BLaER1 treated with 17β-estradiol and CSF1 and Interleukin-3, amounts not matched to agents 10 nM and 100 nM (cell line): ENCODE data around the gene FKBP3.
A peak's percentile ranks its signal among the peaks of the same experiment; 100 is the strongest.
"Not testable (repeated sequence)": the region's sequence is repeated elsewhere in the genome, so short reads cannot be mapped to it uniquely, and the experiment has no call there.

Experiments
- H3K27ac ChIP-seq, 11 experiments: shearing (Covaris generic); formaldehyde crosslinking; 2 replicates each; pipeline ENCODE4 v1.8.1; 2022
- H3K27me3 ChIP-seq, 11 experiments: shearing (Covaris generic); formaldehyde crosslinking; 2 replicates each; pipeline ENCODE4 v1.8.1; 2022
- H3K36me3 ChIP-seq, 11 experiments: shearing (Covaris generic); formaldehyde crosslinking; 2 replicates each; pipeline ENCODE4 v1.8.1; 2022
- H3K4me1 ChIP-seq, 10 experiments: shearing (Covaris generic); formaldehyde crosslinking; 2 replicates each; pipeline ENCODE4 v1.8.1; 2022
- H3K4me2 ChIP-seq, 11 experiments: shearing (Covaris generic); formaldehyde crosslinking; 2 replicates each; pipeline ENCODE4 v1.8.1; 2022
- H3K4me3 ChIP-seq, 10 experiments: shearing (Covaris generic); formaldehyde crosslinking; 2 replicates each; pipeline ENCODE4 v1.8.1; 2022
- H3K9ac ChIP-seq, 11 experiments: shearing (Covaris generic); formaldehyde crosslinking; 2 replicates each; pipeline ENCODE4 v1.8.1; 2022
- H3K9me3 ChIP-seq, 11 experiments: shearing (Covaris generic); formaldehyde crosslinking; replicated peaks in 1 of 11; 2 replicates each; pipeline ENCODE4 v1.8.1; 2022
- H4K20me1 ChIP-seq, 11 experiments: shearing (Covaris generic); formaldehyde crosslinking; 2 replicates each; pipeline ENCODE4 v1.8.1; 2022
- Cebpa-rat ChIP-seq, 11 experiments: shearing (Covaris generic); IDR thresholded peaks; 2 replicates each; pipeline ENCODE4 v1.8.1; 2022

FKBP3 gene

GRCh38 chr14:45144658-45145057, 10.4 kb upstream of the FKBP3 start:
- Histone ChIP-seq H3K4me1 (peaks cover 0 to under 1% (median 0%) of the 10 kb centered on the region in 10 experiments; a peak in 2 of 20 replicates), H3K9ac (no peak overlapping the region), H4K20me1 (peaks cover 0 to 14% (median 0%) of the 10 kb centered on the region in 11 experiments; a peak in 3 of 22 replicates), H3K9me3 (peaks cover 0 to 9% (median 0%) of the 10 kb centered on the region in 11 experiments; a peak in 3 of 22 replicates), H3K36me3 (peaks cover 0 to 38% (median 26%) of the 10 kb centered on the region in 11 experiments; a peak in 17 of 22 replicates), H3K27ac (no peak overlapping the region), H3K4me2 (no peak overlapping the region), H3K4me3 (no peak overlapping the region), H3K27me3 (no peaks in the 10 kb centered on the region)
- no peak for TF ChIP-seq Cebpa-rat (IDR thresholded peaks at IDR 0.05)

GRCh38 chr14:45142083-45142482, 7.8 kb upstream of the FKBP3 start:
- H3K9me3 ChIP-seq, H3K27me3 ChIP-seq, H3K4me3 ChIP-seq, H3K4me2 ChIP-seq, H3K9ac ChIP-seq, H3K27ac ChIP-seq: not testable (repeated sequence)
- H3K36me3 ChIP-seq, result peaks cover 0 to 33% (median 21%) of the 10 kb centered on the region in 11 experiments; a peak in 17 of 22 replicates
- peaks cover 0 to 18% (median 0%) of the 10 kb centered on the region in 11 experiments; a peak in 7 of 22 replicates for H4K20me1 ChIP-seq
- peaks cover 14 to 27% (median 19%) of the 10 kb centered on the region in 10 experiments for H3K4me1 ChIP-seq

- no peak overlapping the region for H3K27ac ChIP-seq
- H3K4me3 ChIP-seq, result no peak overlapping the region
- no peaks in the 10 kb centered on the region for H3K27me3 ChIP-seq
- peaks cover 0 to 9% (median 0%) of the 10 kb centered on the region in 11 experiments; a peak in 3 of 22 replicates for H3K9me3 ChIP-seq
- TF ChIP-seq Cebpa-rat (IDR thresholded peaks at IDR 0.05), result no peak
- H3K4me1 ChIP-seq, result peaks cover 17 to 34% (median 26%) of the 10 kb centered on the region in 10 experiments
- no peak overlapping the region for H3K4me2 ChIP-seq
- H3K36me3 ChIP-seq, result peaks cover 0 to 33% (median 21%) of the 10 kb centered on the region in 11 experiments; a peak in 17 of 22 replicates
- H4K20me1 ChIP-seq, result peaks cover 0 to 24% (median 0%) of the 10 kb centered on the region in 11 experiments; a peak in 7 of 22 replicates
- no peak overlapping the region for H3K9ac ChIP-seq
These were observed 6.4 kb upstream of the FKBP3 start for GRCh38 chr14:45140661-45141187.

- Histone ChIP-seq H3K27me3 (no peaks in the 10 kb centered on the region), H3K9ac (peak overlapping the region; percentile 74 to 96 (median 94)), H3K4me1 (peaks cover 23 to 47% (median 40%) of the 10 kb centered on the region in 10 experiments), H3K9me3 (no peaks in the 10 kb centered on the region), H3K27ac (peak overlapping the region in 10 of 11 experiments; percentile 54 to 96 (median 91); a peak in 19 of 22 replicates), H3K36me3 (peaks cover 0 to 25% (median 6%) of the 10 kb centered on the region in 11 experiments; a peak in 5 of 22 replicates), H3K4me3 (peak overlapping the region; percentile 61 to 91 (median 86)), H3K4me2 (peak overlapping the region; percentile 78 to 97 (median 91)), H4K20me1 (peaks cover 0 to 16% (median 0%) of the 10 kb centered on the region in 11 experiments; a peak in 6 of 22 replicates)
- TF ChIP-seq Cebpa-rat (IDR thresholded peaks at IDR 0.05), result no peak
These were observed 2.1 kb upstream of the FKBP3 start for GRCh38 chr14:45136399-45136798.

- Histone ChIP-seq H3K9me3 (no peaks in the 10 kb centered on the region), H4K20me1 (peaks cover 0 to 19% (median 0%) of the 10 kb centered on the region in 11 experiments; a peak in 6 of 22 replicates), H3K4me2 (peak within 1 kb of the TSS; percentile 88 to 97 (median 92)), H3K36me3 (peaks cover 0 to 29% (median 4%) of the 10 kb centered on the region in 11 experiments; a peak in 7 of 22 replicates), H3K4me3 (peak within 1 kb of the TSS; percentile 61 to 91 (median 86)), H3K4me1 (peaks cover 23 to 53% (median 42%) of the 10 kb centered on the region in 10 experiments), H3K27ac (peak within 1 kb of the TSS; percentile 89 to 97 (median 94)), H3K9ac (peak within 1 kb of the TSS; percentile 89 to 96 (median 94)), H3K27me3 (no peaks in the 10 kb centered on the region)
- TF ChIP-seq Cebpa-rat (IDR thresholded peaks at IDR 0.05), result no peak
These were observed 1.5 kb upstream of the FKBP3 start, which contains the start of gene FANCM for GRCh38 chr14:45135659-45136395. TSS of gene FANCM (plus strand) at chr14:45135930. CDS start at chr14:45136032, 102 bp downstream.

GRCh38 chr14:45135156-45135555, 875 bp upstream of the FKBP3 start:
- Histone ChIP-seq H3K4me3 (peak overlapping the region; percentile 61 to 91 (median 86)), H3K4me1 (peaks cover 23 to 59% (median 45%) of the 10 kb centered on the region in 10 experiments), H3K27ac (peak overlapping the region; percentile 89 to 97 (median 94))

GRCh38 chr14:45133683-45134050, 614 bp downstream of the FKBP3 start:
- H3K9ac ChIP-seq, result peak overlapping the region; percentile 89 to 96 (median 94)
- H4K20me1 ChIP-seq, result peaks cover 0 to 13% (median 0%) of the 10 kb centered on the region in 11 experiments; a peak in 6 of 22 replicates
- H3K27ac ChIP-seq, result peak overlapping the region; percentile 89 to 97 (median 94)
- H3K9me3 ChIP-seq, result no peaks in the 10 kb centered on the region
- no peak for TF ChIP-seq Cebpa-rat (IDR thresholded peaks at IDR 0.05)
- H3K27me3 ChIP-seq, result no peaks in the 10 kb centered on the region
- peaks cover 8 to 33% (median 12%) of the 10 kb centered on the region in 11 experiments; a peak in 20 of 22 replicates for H3K36me3 ChIP-seq
- peak overlapping the region; percentile 72 to 93 (median 81) for H3K4me2 ChIP-seq
- H3K4me3 ChIP-seq, result peak overlapping the region; percentile 61 to 91 (median 86)
- H3K4me1 ChIP-seq, result peaks cover 21 to 57% (median 39%) of the 10 kb centered on the region in 10 experiments

More at GRCh38 chr14:45135156-45135555, 875 bp upstream of the FKBP3 start:
- Histone ChIP-seq H3K36me3 (peaks cover 0 to 27% (median 0%) of the 10 kb centered on the region in 11 experiments; a peak in 5 of 22 replicates), H3K4me2 (peak overlapping the region; percentile 77 to 95 (median 91)), H3K9me3 (no peaks in the 10 kb centered on the region), H4K20me1 (peaks cover 0 to 22% (median 0%) of the 10 kb centered on the region in 11 experiments; a peak in 6 of 22 replicates), H3K9ac (peak overlapping the region; percentile 89 to 96 (median 94)), H3K27me3 (no peaks in the 10 kb centered on the region)
- no peak for TF ChIP-seq Cebpa-rat (IDR thresholded peaks at IDR 0.05)

- H3K4me1 ChIP-seq, result peaks cover 6 to 33% (median 16%) of the 10 kb centered on the region in 10 experiments; a peak in 19 of 20 replicates
- no peak overlapping the region for H3K9ac ChIP-seq
These were observed 5.2 kb downstream of the FKBP3 start for GRCh38 chr14:45128963-45129629.

More at GRCh38 chr14:45128963-45129629, 5.2 kb downstream of the FKBP3 start:
- H3K9me3 ChIP-seq, result no peaks in the 10 kb centered on the region
- peaks cover 0 to 9% (median 0%) of the 10 kb centered on the region in 11 experiments; a peak in 2 of 22 replicates for H4K20me1 ChIP-seq
- H3K27ac ChIP-seq, result no peak overlapping the region
- no peak for TF ChIP-seq Cebpa-rat (IDR thresholded peaks at IDR 0.05)
- H3K36me3 ChIP-seq, result peaks cover 51 to 78% (median 56%) of the 10 kb centered on the region in 11 experiments
- no peak overlapping the region for H3K4me3 ChIP-seq
- H3K4me2 ChIP-seq, result no peak overlapping the region
- no peaks in the 10 kb centered on the region for H3K27me3 ChIP-seq
